Stimulated activated CD8-positive, alpha-beta memory T cell treated with anti-CD3 and anti-CD28 coated beads, Interleukin-4, amount 100 ng/mL, for 4 hours (primary cell): ENCODE data around the gene DEFB114.
"Not testable (repeated sequence)": the region's sequence is repeated elsewhere in the genome, so short reads cannot be mapped to it uniquely, and the experiment has no call there.

Experiments
- DNase-seq, 2 donors: peaks; one replicate each; pipeline ENCODE4 v3.0.0-alpha.2; 2020; ENCODE audit warnings: low read depth in 2 of 2, low spot score in 1 of 2

Gene DEFB114

GRCh38 chr6:49964064-49964463 is at the start of gene DEFB114:
DEFB114 (minus strand) TSS chr6:49964164; CDS start chr6:49964105, 59 bp downstream.
- no peak for DNase-seq

GRCh38 chr6:50007819-50008218 is 43.9 kb upstream of the DEFB114 start:
- no peak for DNase-seq

- DNase-seq: no peak
Observed at GRCh38 chr6:50003139-50003538, 39.2 kb upstream of the DEFB114 start.

- DNase-seq: no peak
Observed at GRCh38 chr6:49995278-49995677, 31.3 kb upstream of the DEFB114 start.

- no peak for DNase-seq
Observed at GRCh38 chr6:49988900-49989299, 24.9 kb upstream of the DEFB114 start.

- DNase-seq: no peak
Observed at GRCh38 chr6:49987749-49988148, 23.8 kb upstream of the DEFB114 start.

- no peak for DNase-seq
Observed at GRCh38 chr6:49986551-49986950, 22.6 kb upstream of the DEFB114 start.

- no peak for DNase-seq
Observed at GRCh38 chr6:49982046-49982445, 18.1 kb upstream of the DEFB114 start.

- DNase-seq: no peak
Observed at GRCh38 chr6:49980898-49981297, 16.9 kb upstream of the DEFB114 start.

GRCh38 chr6:49979584-49979983 is 15.6 kb upstream of the DEFB114 start:
- no peak for DNase-seq

- no peak for DNase-seq
Observed at GRCh38 chr6:49978332-49979226, 14.6 kb upstream of the DEFB114 start.

GRCh38 chr6:49969605-49970004 is 5.6 kb upstream of the DEFB114 start, which contains the start of gene DEFB113:
DEFB113 (minus strand) TSS chr6:49969625; CDS start chr6:49969625, 0 bp downstream.
- no peak for DNase-seq

GRCh38 chr6:49966823-49967222 is 2.9 kb upstream of the DEFB114 start:
- no peak for DNase-seq

- DNase-seq: no peak
Observed at GRCh38 chr6:49966334-49966733, 2.4 kb upstream of the DEFB114 start.

- DNase-seq: no peak
Observed at GRCh38 chr6:49958180-49958579, 5.8 kb downstream of the DEFB114 start.

- no peak for DNase-seq
Observed at GRCh38 chr6:49955847-49956246, 8.1 kb downstream of the DEFB114 start.

GRCh38 chr6:49951926-49952325 is 12.0 kb downstream of the DEFB114 start:
- no peak for DNase-seq

GRCh38 chr6:49950415-49950751 is 13.6 kb downstream of the DEFB114 start:
- no peak for DNase-seq

- DNase-seq: no peak
Observed at GRCh38 chr6:49949062-49949461, 14.9 kb downstream of the DEFB114 start.

GRCh38 chr6:49946835-49947234 is 17.1 kb downstream of the DEFB114 start:
- DNase-seq: no peak

- DNase-seq: not testable (repeated sequence)
Observed at GRCh38 chr6:49944068-49944467, 19.9 kb downstream of the DEFB114 start.

- DNase-seq: no peak
Observed at GRCh38 chr6:49939993-49940498, 23.9 kb downstream of the DEFB114 start.

- no peak for DNase-seq
Observed at GRCh38 chr6:49937811-49938210, 26.2 kb downstream of the DEFB114 start.
